SU-DHL-6 (cell line): ENCODE measurements around the gene ABCA6.

Source experiments
- H2AFZ ChIP-seq: fragments of 200-600 bp; sonication (generic); 2 replicates; pipeline ENCODE4 v1.6.1; 2014; ENCODE audit warnings: low read depth, mild to moderate bottlenecking, moderate library complexity, mixed read lengths, antibody characterized with exemption, low read length; ENCODE audit not compliant: severe bottlenecking
- H3F3A ChIP-seq: fragments of 200-600 bp; shearing (Covaris generic); 2 replicates; pipeline ENCODE4 v1.6.0; 2016; ENCODE audit warnings: antibody characterized with exemption, mild to moderate bottlenecking; ENCODE audit not compliant: insufficient read depth
- H3K27ac ChIP-seq: fragments of 200-600 bp; sonication (generic); 2 replicates; pipeline ENCODE4 v1.5.1; 2016; ENCODE audit warnings: low read depth, mild to moderate bottlenecking, low read length, moderate library complexity, mixed read lengths
- H3K27me3 ChIP-seq: fragments of 200-600 bp; sonication (generic), shearing (Covaris generic); 2 replicates; pipeline ENCODE4 v1.6.0; 2014; ENCODE audit warnings: mild to moderate bottlenecking, low read length
- H3K36me3 ChIP-seq: fragments of 200-600 bp; sonication (generic); 2 replicates; pipeline ENCODE4 v1.6.1; 2014; ENCODE audit warnings: mild to moderate bottlenecking, low read length, mixed read lengths
- H3K4me2 ChIP-seq: fragments of 300-600, 200-600 bp; shearing (Covaris generic), sonication (generic); 2 replicates; pipeline ENCODE4 v1.6.0; 2014; ENCODE audit warnings: low read length, low read depth, mild to moderate bottlenecking; ENCODE audit not compliant: poor library complexity, severe bottlenecking
- H3K4me3 ChIP-seq: fragments of 200-600 bp; sonication (generic); 2 replicates; pipeline ENCODE4 v1.5.1; 2014; ENCODE audit warnings: antibody characterized with exemption, low read length, mild to moderate bottlenecking, mixed read lengths; ENCODE audit not compliant: insufficient read depth, poor library complexity, severe bottlenecking
- H3K79me2 ChIP-seq: fragments of 200-600 bp; sonication (generic); 2 replicates; pipeline ENCODE4 v1.6.1; 2014; ENCODE audit warnings: mild to moderate bottlenecking, low read length, moderate library complexity; ENCODE audit not compliant: insufficient read depth
- H3K9ac ChIP-seq: fragments of 200-600 bp; sonication (generic); 2 replicates; pipeline ENCODE4 v1.7.0; 2014; ENCODE audit warnings: mild to moderate bottlenecking, low read length
- H3K9me2 ChIP-seq: fragments of 200-600 bp; sonication (generic); replicated peaks from 2 replicates; pipeline ENCODE4 v1.6.1; 2014; ENCODE audit warnings: low read length; ENCODE audit not compliant: insufficient read depth
- H3K9me3 ChIP-seq: fragments of 200-600 bp; sonication (generic); 2 replicates; pipeline ENCODE4 v1.6.1; 2014; ENCODE audit warnings: low read length, mixed read lengths; ENCODE audit not compliant: insufficient read depth
- H4K20me1 ChIP-seq: fragments of 200-600 bp; sonication (generic); 2 replicates; pipeline ENCODE4 v1.6.1; 2014; ENCODE audit warnings: low read depth, mild to moderate bottlenecking, antibody characterized with exemption, low read length, moderate library complexity, mixed read lengths
- CTCF ChIP-seq: fragments of 200-600 bp; sonication (generic); IDR thresholded peaks from one replicate; pipeline ENCODE4 v1.5.1; 2017; ENCODE audit warnings: antibody characterized with exemption, mild to moderate bottlenecking, low read length, moderate library complexity; ENCODE audit not compliant: insufficient read depth, poor library complexity, severe bottlenecking
- EZH2phosphoT487 ChIP-seq: fragments of 200-600 bp; sonication (generic), shearing (Covaris generic); conservative IDR thresholded peaks from 2 replicates; pipeline ENCODE4 v1.6.1; 2018; ENCODE audit warnings: mild to moderate bottlenecking, antibody characterized with exemption, low read length, moderate library complexity, mixed read lengths

The ABCA6 gene

GRCh38 chr17:69059458-69060175, 82.1 kb downstream of the ABCA6 start:
- no peak overlapping the region for H3K9ac ChIP-seq
- H3K27me3 ChIP-seq: no peaks in the 10 kb centered on the region
- no peaks in the 10 kb centered on the region for H3K9me3 ChIP-seq
- no peak for TF ChIP-seq CTCF
- TF ChIP-seq EZH2phosphoT487: no peak
- H3K79me2 ChIP-seq: no peaks in the 10 kb centered on the region
- no peaks in the 10 kb centered on the region for H3K36me3 ChIP-seq
- no peaks in the 10 kb centered on the region for H3F3A ChIP-seq
- no peaks in the 10 kb centered on the region for H3K9me2 ChIP-seq
- H4K20me1 ChIP-seq: no peaks in the 10 kb centered on the region
- no peak overlapping the region for H2AFZ ChIP-seq
- no peak overlapping the region for H3K4me3 ChIP-seq
- no peak overlapping the region for H3K27ac ChIP-seq
- no peak overlapping the region for H3K4me2 ChIP-seq

- H2AFZ ChIP-seq: no peak overlapping the region
- H3K27ac ChIP-seq: no peak overlapping the region
- no peaks in the 10 kb centered on the region for H3F3A ChIP-seq
- H3K9me2 ChIP-seq: no peaks in the 10 kb centered on the region
- no peak for TF ChIP-seq EZH2phosphoT487
- TF ChIP-seq CTCF: no peak
- H3K27me3 ChIP-seq: no peaks in the 10 kb centered on the region
- H3K36me3 ChIP-seq: no peaks in the 10 kb centered on the region
- no peak overlapping the region for H3K4me3 ChIP-seq
- H3K9ac ChIP-seq: no peak overlapping the region
- no peaks in the 10 kb centered on the region for H3K79me2 ChIP-seq
- no peaks in the 10 kb centered on the region for H3K9me3 ChIP-seq
- H3K4me2 ChIP-seq: no peak overlapping the region
- H4K20me1 ChIP-seq: no peaks in the 10 kb centered on the region
Measured at GRCh38 chr17:69058165-69058564, 83.5 kb downstream of the ABCA6 start.

- TF ChIP-seq EZH2phosphoT487 (no peak), CTCF (no peak)
- no peaks in the 10 kb centered on the region for H3K9me2 ChIP-seq
Measured at GRCh38 chr17:69057280-69057679, 84.4 kb downstream of the ABCA6 start.

More at GRCh38 chr17:69057280-69057679, 84.4 kb downstream of the ABCA6 start:
- no peak overlapping the region for H3K4me2 ChIP-seq
- no peaks in the 10 kb centered on the region for H3K79me2 ChIP-seq
- H3K9me3 ChIP-seq: no peaks in the 10 kb centered on the region
- no peak overlapping the region for H2AFZ ChIP-seq
- H4K20me1 ChIP-seq: no peaks in the 10 kb centered on the region
- H3K4me3 ChIP-seq: no peak overlapping the region
- H3K36me3 ChIP-seq: no peaks in the 10 kb centered on the region
- no peak overlapping the region for H3K27ac ChIP-seq
- H3F3A ChIP-seq: no peaks in the 10 kb centered on the region
- no peak overlapping the region for H3K9ac ChIP-seq
- no peaks in the 10 kb centered on the region for H3K27me3 ChIP-seq
